Panc1 (cell line): ENCODE measurements around the gene ABCC1. TPM values are rescaled to one million over a fixed set of nuclear protein-coding genes. Genes with fewer than 3 reads are reported as not detected.

Experiments
- ATAC-seq: fragments of 200-7000 bp; cut with Tn5 transposase; 2 replicates; pipeline ENCODE4 v1.9.1; 2020; ENCODE audit warnings: mild to moderate bottlenecking, moderate library complexity
- BruUV-seq: library from RNA; stranded (reverse); fragments of 400-500 nt; replicated peaks from 2 replicates; lab custom pipeline; 2021; lab: Mats Ljungman, UMichigan
- CTCF ChIA-PET: fragments of 300-600 bp; sonication (Branson Sonifier 250); formaldehyde crosslinking; loops from one replicate; lab custom pipeline; 2022; ENCODE audit warnings: antibody characterized with exemption; lab: Charles Lee
- POLR2A ChIA-PET: fragments of 300-600 bp; sonication (Branson Sonifier 250); formaldehyde crosslinking; loops from one replicate; lab custom pipeline; 2022; ENCODE audit warnings: antibody characterized with exemption; lab: Charles Lee
- DNase-seq: peaks from one replicate; pipeline ENCODE4 v3.0.0-alpha.2; 2010; ENCODE audit warnings: low read depth, low spot score
- H3K27ac ChIP-seq: 2 replicates; pipeline ENCODE4 v1.5.1; 2011; ENCODE audit warnings: mild to moderate bottlenecking, low read length, inconsistent platforms
- H3K27me3 ChIP-seq: fragments of 200-500 bp; sonication (Bioruptor generic); 2 replicates; pipeline ENCODE4 v1.6.0; 2014; ENCODE audit warnings: low read length, inconsistent platforms; ENCODE audit not compliant: control insufficient read depth, insufficient read depth
- H3K36me3 ChIP-seq: fragments of 200-500 bp; sonication (Bioruptor generic); 2 replicates; pipeline ENCODE4 v1.5.1; 2014; ENCODE audit warnings: inconsistent platforms, mild to moderate bottlenecking, low read length, moderate library complexity; ENCODE audit not compliant: control insufficient read depth, insufficient read depth
- H3K4me1 ChIP-seq: 2 replicates; pipeline ENCODE4 v1.5.1; 2011; ENCODE audit warnings: inconsistent platforms, mild to moderate bottlenecking, low read length, moderate library complexity; ENCODE audit not compliant: control insufficient read depth, insufficient read depth
- H3K4me3 ChIP-seq, 2 experiments: 2 replicates each; pipeline ENCODE4 v1.5.1; 2011 to 2012; ENCODE audit warnings: low read depth in 2 of 2, low read length in 2 of 2, mild to moderate bottlenecking in 2 of 2, inconsistent platforms in 1 of 2, moderate library complexity in 1 of 2
- H3K9me3 ChIP-seq: fragments of 200-500 bp; sonication (Bioruptor generic); 2 replicates; pipeline ENCODE4 v1.5.1; 2014; ENCODE audit warnings: low read depth, mild to moderate bottlenecking, inconsistent platforms, low read length, moderate library complexity; ENCODE audit not compliant: control insufficient read depth, insufficient read depth
- CTCF ChIP-seq: fragments of 450-650 bp; IDR thresholded peaks from 2 replicates; pipeline ENCODE4 v1.5.1; 2017; ENCODE audit warnings: mild to moderate bottlenecking
- POLR2AphosphoS5 ChIP-seq: IDR thresholded peaks from 2 replicates; pipeline ENCODE4 v1.6.1; 2012; ENCODE audit warnings: mild to moderate bottlenecking, low read depth, low read length, moderate library complexity
- REST ChIP-seq, 2 experiments: IDR thresholded peaks; 2 replicates each; pipeline ENCODE4 v1.6.1; 2011 to 2012; ENCODE audit warnings: low read depth in 2 of 2, control low read depth in 1 of 2, low read length in 1 of 2, mild to moderate bottlenecking in 1 of 2, moderate library complexity in 1 of 2; ENCODE audit not compliant: insufficient read depth in 1 of 2
- SIN3A ChIP-seq: IDR thresholded peaks from 2 replicates; pipeline ENCODE4 v1.6.1; 2012; ENCODE audit warnings: low read depth, mild to moderate bottlenecking, low read length, moderate library complexity, borderline replicate concordance; ENCODE audit not compliant: insufficient read depth
- TCF7L2 ChIP-seq: IDR thresholded peaks from 2 replicates; pipeline ENCODE4 v1.6.1; 2011; ENCODE audit warnings: mild to moderate bottlenecking, low read depth, low read length, inconsistent platforms
- in situ Hi-C: cut with HindIII; loops from 2 replicates; pipeline ENCODE4 v1.10.0; 2016; ENCODE audit warnings: low sequenced_read_pairs, low pct_unique_long_range_greater_than_20kb
- intact Hi-C: fragments of 100-400 bp; cut with micrococcal nuclease; formaldehyde crosslinking; loops from one replicate; pipeline ENCODE4 v1.10.0; 2022; ENCODE audit not compliant: unreplicated experiment
- total RNA-seq: library from RNA; stranded (reverse); gene quantifications from one replicate; pipeline ENCODE4 v1.2.1, GENCODE V29; 2021; ENCODE audit not compliant: unreplicated experiment

ABCC1 gene
- total RNA-seq, 1 experiment from 2014 or later, result 296 TPM

GRCh38 chr16:16080465-16081065, 131.1 kb downstream of the ABCC1 start:
- in situ Hi-C loops, result no loop called here
- no peak for DNase-seq
- TSS peak; percentile 49 for BruUV-seq
- no peak for ATAC-seq
- TF ChIP-seq POLR2AphosphoS5, result no peak
- TF ChIP-seq TCF7L2, result no peak
- no peak for TF ChIP-seq REST (IDR thresholded peaks at IDR 0.05; ENCODE audit: insufficient read depth in 1 of 2, low read depth in 2 of 2, low read length in 1 of 2)
- no peak for TF ChIP-seq CTCF
- TF ChIP-seq SIN3A, result no peak
- H3K4me1 ChIP-seq, result no peaks in the 10 kb centered on the region
- peaks cover 7% of the 10 kb centered on the region; the same call in 1 of the 2 replicates for H3K9me3 ChIP-seq
- CTCF ChIA-PET, result interaction anchor here (0.7 to 1.1 kb wide), 2 partner anchors 17 to 95 kb away, joined by 3 to 4 read pairs; no protein-coding TSS in a partner anchor
- H3K36me3 ChIP-seq, result peaks cover 21% of the 10 kb centered on the region
- no peak overlapping the region for H3K4me3 ChIP-seq
- POLR2A ChIA-PET, result no interaction called here
- no peaks in the 10 kb centered on the region for H3K27me3 ChIP-seq
- H3K27ac ChIP-seq, result no peak overlapping the region
- intact Hi-C loops, result no loop called here

GRCh38 chr16:16081141-16081540, 131.7 kb downstream of the ABCC1 start:
- CTCF ChIA-PET, result no interaction called here
- Histone ChIP-seq H3K27me3 (no peaks in the 10 kb centered on the region), H3K9me3 (peaks cover 7% of the 10 kb centered on the region; the same call in 1 of the 2 replicates), H3K27ac (no peak overlapping the region), H3K4me1 (no peaks in the 10 kb centered on the region), H3K36me3 (peaks cover 19% of the 10 kb centered on the region), H3K4me3 (no peak overlapping the region)
- no peak for DNase-seq
- no peak for ATAC-seq
- intact Hi-C loops, result no loop called here
- in situ Hi-C loops, result no loop called here
- no TSS peak for BruUV-seq
- TF ChIP-seq SIN3A (no peak), REST (IDR thresholded peaks at IDR 0.05; ENCODE audit: insufficient read depth in 1 of 2, low read depth in 2 of 2, low read length in 1 of 2) (no peak), TCF7L2 (no peak), CTCF (no peak), POLR2AphosphoS5 (no peak)
- POLR2A ChIA-PET, result no interaction called here
